SK-N-MC (cell line): ENCODE results near the gene RAB11FIP3.

Experiments
- DNase-seq: peaks from one replicate; pipeline ENCODE4 v3.0.0-alpha.2; 2011; ENCODE audit warnings: low read depth, low spot score
- H3K27ac ChIP-seq: fragments of 200-600 bp; sonication (generic); 2 replicates; pipeline ENCODE4 v1.5.1; 2016; ENCODE audit warnings: mixed run types
- H3K36me3 ChIP-seq: fragments of 200-600 bp; sonication (generic); 2 replicates; pipeline ENCODE4 v1.6.1; 2017; ENCODE audit warnings: antibody characterized with exemption, low read length, mixed read lengths; ENCODE audit not compliant: insufficient read depth
- H3K4me3 ChIP-seq: fragments of 200-600 bp; sonication (generic); 2 replicates; pipeline ENCODE4 v1.5.1; 2016
- H3K9ac ChIP-seq: fragments of 200-600 bp; sonication (generic); 2 replicates; pipeline ENCODE4 v1.8.0; 2017; ENCODE audit warnings: mixed run types, mixed read lengths; ENCODE audit not compliant: insufficient read length
- H3K9me3 ChIP-seq: fragments of 200-600 bp; sonication (generic); 2 replicates; pipeline ENCODE4 v1.6.1; 2017; ENCODE audit warnings: low read depth, mild to moderate bottlenecking, antibody characterized with exemption, low read length, moderate library complexity, mixed read lengths
- EZH2 ChIP-seq: fragments of 200-600 bp; sonication (generic); IDR thresholded peaks from one replicate; pipeline ENCODE4 v1.6.1; 2017; ENCODE audit warnings: antibody characterized with exemption
- FOXP2 ChIP-seq: optimal IDR thresholded peaks from 2 replicates; pipeline ENCODE3; 2011; ENCODE audit warnings: mild to moderate bottlenecking, moderate library complexity; ENCODE audit not compliant: insufficient read depth; ENCODE audit errors: extremely low read length, control extremely low read depth
- POLR2AphosphoS5 ChIP-seq: IDR thresholded peaks from 2 replicates; pipeline ENCODE4 v1.6.1; 2012; ENCODE audit warnings: mild to moderate bottlenecking, low read depth, low read length, borderline replicate concordance

Gene RAB11FIP3

GRCh38 chr16:569445-570254 is 144.2 kb downstream of the RAB11FIP3 start, which contains the start of gene PIGQ:
PIGQ (plus strand) TSS chr16:569968; CDS start chr16:574075, 4,107 bp downstream.
- H3K4me3 ChIP-seq = peak within 1 kb of the TSS; percentile 93
- peak within 1 kb of the TSS; percentile 79 for H3K27ac ChIP-seq
- H3K9ac ChIP-seq = peak within 1 kb of the TSS; percentile 89
- no peak for DNase-seq
- no peaks in the 10 kb centered on the region; the same call in 1 of the 2 replicates for H3K36me3 ChIP-seq
- TF ChIP-seq EZH2 (no peak), POLR2AphosphoS5 (peak; percentile 63; the same call in 1 of the 2 replicates), FOXP2 (no peak)
- H3K9me3 ChIP-seq = no peaks in the 10 kb centered on the region
